ENCODE measurements around the gene HSPA1L.

DNA sequence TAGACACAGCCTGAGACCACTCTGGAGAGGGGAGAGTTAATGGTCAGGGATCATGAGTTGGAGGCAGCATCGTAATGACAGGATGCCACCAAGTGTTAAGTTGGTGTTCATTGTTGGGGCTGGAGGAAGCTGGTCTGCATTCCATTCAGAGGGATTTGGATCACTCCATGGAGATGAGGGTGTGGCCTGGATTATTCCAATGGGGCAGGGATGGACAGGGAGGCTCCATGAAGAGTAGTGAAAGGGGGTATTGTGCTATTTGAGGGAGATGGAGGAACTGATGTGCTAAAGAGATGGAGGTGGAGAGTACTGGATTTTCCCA is 51.5 kb downstream of the HSPA1L start:
- TF ChIP-seq, protein P1, sequence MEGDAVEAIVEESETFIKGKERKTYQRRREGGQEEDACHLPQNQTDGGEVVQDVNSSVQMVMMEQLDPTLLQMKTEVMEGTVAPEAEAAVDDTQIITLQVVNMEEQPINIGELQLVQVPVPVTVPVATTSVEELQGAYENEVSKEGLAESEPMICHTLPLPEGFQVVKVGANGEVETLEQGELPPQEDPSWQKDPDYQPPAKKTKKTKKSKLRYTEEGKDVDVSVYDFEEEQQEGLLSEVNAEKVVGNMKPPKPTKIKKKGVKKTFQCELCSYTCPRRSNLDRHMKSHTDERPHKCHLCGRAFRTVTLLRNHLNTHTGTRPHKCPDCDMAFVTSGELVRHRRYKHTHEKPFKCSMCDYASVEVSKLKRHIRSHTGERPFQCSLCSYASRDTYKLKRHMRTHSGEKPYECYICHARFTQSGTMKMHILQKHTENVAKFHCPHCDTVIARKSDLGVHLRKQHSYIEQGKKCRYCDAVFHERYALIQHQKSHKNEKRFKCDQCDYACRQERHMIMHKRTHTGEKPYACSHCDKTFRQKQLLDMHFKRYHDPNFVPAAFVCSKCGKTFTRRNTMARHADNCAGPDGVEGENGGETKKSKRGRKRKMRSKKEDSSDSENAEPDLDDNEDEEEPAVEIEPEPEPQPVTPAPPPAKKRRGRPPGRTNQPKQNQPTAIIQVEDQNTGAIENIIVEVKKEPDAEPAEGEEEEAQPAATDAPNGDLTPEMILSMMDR (IDR thresholded peaks at IDR 0.05), result no peak
- TF ChIP-seq EZH2 (IDR thresholded peaks at IDR 0.05; ENCODE audit: borderline replicate concordance, insufficient read depth, low read depth, low read length, poor library complexity, severe bottlenecking), result no peak
